Calu3 (cell line): ENCODE data around the gene COX14. TPM values are rescaled to one million over a fixed set of nuclear protein-coding genes. Genes with fewer than 3 reads are reported as not detected.
A peak's percentile ranks its signal among the peaks of the same experiment; 100 is the strongest.

ENCODE experiments used
- Bru-seq: library from RNA; stranded (reverse); fragments of 400-500 nt; gene quantifications from one replicate; lab custom pipeline; 2021; lab: Mats Ljungman, UMichigan
- BruChase-seq, 2 experiments: library from RNA; stranded (reverse); fragments of 400-500 nt; gene quantifications; one replicate each; lab custom pipeline; 2021; lab: Mats Ljungman, UMichigan
- BruUV-seq: library from RNA; stranded (reverse); fragments of 400-500 nt; replicated peaks from 2 replicates; lab custom pipeline; 2021; lab: Mats Ljungman, UMichigan
- CTCF ChIA-PET: fragments of 300-600 bp; sonication (Branson Sonifier 250); formaldehyde crosslinking; loops from one replicate; lab custom pipeline; 2022; ENCODE audit warnings: antibody characterized with exemption; lab: Charles Lee
- DNase-seq: peaks from one replicate; pipeline ENCODE4 v3.0.0; 2022
- H3K27ac Mint-ChIP-seq: one replicate; pipeline ENCODE4 v1.8.0; 2022; ENCODE audit warnings: mixed read lengths; ENCODE audit not compliant: unreplicated experiment
- H3K27me3 Mint-ChIP-seq: one replicate; pipeline ENCODE4 v1.8.0; 2022; ENCODE audit warnings: mixed read lengths; ENCODE audit not compliant: unreplicated experiment
- H3K36me3 Mint-ChIP-seq: one replicate; pipeline ENCODE4 v1.8.0; 2022; ENCODE audit warnings: mild to moderate bottlenecking, moderate library complexity, mixed read lengths; ENCODE audit not compliant: insufficient read depth, unreplicated experiment
- H3K4me1 Mint-ChIP-seq: one replicate; pipeline ENCODE4 v1.8.0; 2022; ENCODE audit warnings: mild to moderate bottlenecking, low read depth, mixed read lengths; ENCODE audit not compliant: unreplicated experiment
- H3K4me3 Mint-ChIP-seq: one replicate; pipeline ENCODE4 v1.8.0; 2022; ENCODE audit warnings: mild to moderate bottlenecking, low read depth, moderate library complexity, mixed read lengths; ENCODE audit not compliant: unreplicated experiment
- H3K9me3 Mint-ChIP-seq: one replicate; pipeline ENCODE4 v1.8.0; 2022; ENCODE audit warnings: low read depth, mixed read lengths; ENCODE audit not compliant: unreplicated experiment
- CTCF ChIP-seq: fragments of 200-600 bp; IDR thresholded peaks from one replicate; pipeline ENCODE4 v1.8.0; 2022; ENCODE audit warnings: antibody characterized with exemption; ENCODE audit not compliant: unreplicated experiment
- intact Hi-C: fragments of 100-400 bp; cut with micrococcal nuclease; formaldehyde crosslinking; loops from one replicate; pipeline ENCODE4 v1.10.0; 2022; ENCODE audit not compliant: unreplicated experiment
- long read RNA-seq: library from polyadenylated mRNA; stranded (forward); transcript quantifications from one replicate; pipeline ENCODE4 v2.0.0, GENCODE V29; 2022
- total RNA-seq: library from RNA; stranded (reverse); gene quantifications from 2 replicates; pipeline ENCODE4 v1.2.3, GENCODE V29; 2022

The COX14 gene
- total RNA-seq = 37.1 and 39.7 TPM in 2 replicates
- Bru-seq, nascent RNA = percentile 75 among the genes with signal in this experiment
- percentile 93 among the genes with signal in this experiment for BruChase-seq, experiment 1, labeled RNA remaining after a 6-hour chase
- BruChase-seq, experiment 2, labeled RNA remaining after a 2-hour chase = percentile 84 among the genes with signal in this experiment
- long read RNA-seq, transcript COX14-203 (2 exons, 739 nt) = major isoform, 65 of 72 reads
- long read RNA-seq, partial matches to known transcripts = 5 of 72 reads
- long read RNA-seq, other reads (novel, unspliced or antisense) = 0 of 72 reads

- Mint-ChIP-seq H3K9me3 (no peaks in the 10 kb centered on the region), H3K36me3 (peaks cover 32% of the 10 kb centered on the region), H3K4me3 (peak within 1 kb of the TSS; percentile 98), H3K27ac (peak within 1 kb of the TSS; percentile 98), H3K4me1 (peaks cover 11% of the 10 kb centered on the region), H3K27me3 (no peaks in the 10 kb centered on the region)
- DNase-seq = peak; percentile 94
- BruUV-seq = no TSS peak
- CTCF ChIA-PET = interaction anchor here (0.6 to 2.6 kb wide), 17 partner anchors 8 to 656 kb away, joined by 3 to 10 read pairs (median 5); partner anchors contain the start of genes CERS5, DIP2B, FAM186A and SMARCD1
- intact Hi-C loops = no loop called here
- peak; percentile 58 for TF ChIP-seq CTCF
Observed at GRCh38 chr12:50111693-50112455, at the start of gene COX14. COX14 (plus strand) TSS chr12:50112236; CDS start chr12:50120044, 7,808 bp downstream.

GRCh38 chr12:50062728-50063460, 49.1 kb upstream of the COX14 start:
- no peak for TF ChIP-seq CTCF
- Mint-ChIP-seq H3K27me3 (no peaks in the 10 kb centered on the region), H3K4me3 (no peak overlapping the region), H3K36me3 (no peaks in the 10 kb centered on the region), H3K27ac (no peak overlapping the region), H3K4me1 (no peaks in the 10 kb centered on the region), H3K9me3 (no peaks in the 10 kb centered on the region)
- no TSS peak for BruUV-seq
- intact Hi-C loops = no loop called here
- DNase-seq = no peak
- CTCF ChIA-PET = no interaction called here

- no peaks in the 10 kb centered on the region for H3K9me3 Mint-ChIP-seq
Observed at GRCh38 chr12:50065726-50066310, 46.2 kb upstream of the COX14 start.

More at GRCh38 chr12:50065726-50066310, 46.2 kb upstream of the COX14 start:
- intact Hi-C loops = no loop called here
- Mint-ChIP-seq H3K36me3 (peaks cover 3% of the 10 kb centered on the region), H3K27me3 (no peaks in the 10 kb centered on the region), H3K27ac (no peak overlapping the region), H3K4me1 (peaks cover 9% of the 10 kb centered on the region), H3K4me3 (no peak overlapping the region)
- BruUV-seq = no TSS peak
- DNase-seq = no peak
- CTCF ChIA-PET = interaction anchor here (0.8 to 1.1 kb wide), 2 partner anchors 45 to 99 kb away, joined by 3 read pairs; no protein-coding TSS in a partner anchor
- no peak for TF ChIP-seq CTCF
